ENCODE data around the gene SMYD4.

- TF ChIP-seq, protein P1, sequence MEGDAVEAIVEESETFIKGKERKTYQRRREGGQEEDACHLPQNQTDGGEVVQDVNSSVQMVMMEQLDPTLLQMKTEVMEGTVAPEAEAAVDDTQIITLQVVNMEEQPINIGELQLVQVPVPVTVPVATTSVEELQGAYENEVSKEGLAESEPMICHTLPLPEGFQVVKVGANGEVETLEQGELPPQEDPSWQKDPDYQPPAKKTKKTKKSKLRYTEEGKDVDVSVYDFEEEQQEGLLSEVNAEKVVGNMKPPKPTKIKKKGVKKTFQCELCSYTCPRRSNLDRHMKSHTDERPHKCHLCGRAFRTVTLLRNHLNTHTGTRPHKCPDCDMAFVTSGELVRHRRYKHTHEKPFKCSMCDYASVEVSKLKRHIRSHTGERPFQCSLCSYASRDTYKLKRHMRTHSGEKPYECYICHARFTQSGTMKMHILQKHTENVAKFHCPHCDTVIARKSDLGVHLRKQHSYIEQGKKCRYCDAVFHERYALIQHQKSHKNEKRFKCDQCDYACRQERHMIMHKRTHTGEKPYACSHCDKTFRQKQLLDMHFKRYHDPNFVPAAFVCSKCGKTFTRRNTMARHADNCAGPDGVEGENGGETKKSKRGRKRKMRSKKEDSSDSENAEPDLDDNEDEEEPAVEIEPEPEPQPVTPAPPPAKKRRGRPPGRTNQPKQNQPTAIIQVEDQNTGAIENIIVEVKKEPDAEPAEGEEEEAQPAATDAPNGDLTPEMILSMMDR (conservative IDR thresholded peaks at IDR 0.05; ENCODE audit: low read depth, low read length) = no peak
- TF ChIP-seq EZH2 (IDR thresholded peaks at IDR 0.05; ENCODE audit: low read length, unreplicated experiment) (no peak), EZH2phosphoT487 (IDR thresholded peaks at IDR 0.05; ENCODE audit: borderline replicate concordance, low read length) (no peak)
Measured at GRCh38 chr17:1829592-1830257, at the start of gene SMYD4, which contains the start of gene RPA1.

All from PC-3 (cell line).